RKO (cell line): Measurements from ENCODE around the gene ATRN.

Source experiments
- DNase-seq: peaks from one replicate; pipeline ENCODE4 v3.0.0-alpha.2; 2016; ENCODE audit warnings: low spot score

The ATRN gene

GRCh38 chr20:3677733-3678132, 206.9 kb downstream of the ATRN start:
- no peak for DNase-seq

- no peak for DNase-seq
Measured at GRCh38 chr20:3678198-3678597, 207.4 kb downstream of the ATRN start.

- no peak for DNase-seq
Measured at GRCh38 chr20:3678856-3679720, 208.3 kb downstream of the ATRN start.

- DNase-seq: no peak
Measured at GRCh38 chr20:3679749-3680700, 209.2 kb downstream of the ATRN start.

GRCh38 chr20:3680701-3681351, 210.0 kb downstream of the ATRN start:
- DNase-seq: no peak

- no peak for DNase-seq
Measured at GRCh38 chr20:3681352-3681930, 210.6 kb downstream of the ATRN start.

- DNase-seq: no peak
Measured at GRCh38 chr20:3681931-3682781, 211.3 kb downstream of the ATRN start, which contains the start of gene ADAM33. ADAM33 (minus strand) TSS chr20:3682010; CDS start chr20:3682004, 6 bp downstream.

GRCh38 chr20:3685341-3685740, 214.5 kb downstream of the ATRN start:
- DNase-seq: no peak

GRCh38 chr20:3686421-3686820, 215.6 kb downstream of the ATRN start:
- no peak for DNase-seq

GRCh38 chr20:3686867-3687321, 216.1 kb downstream of the ATRN start:
- no peak for DNase-seq

GRCh38 chr20:3687655-3688054, 216.8 kb downstream of the ATRN start:
- peak; percentile 60 for DNase-seq

GRCh38 chr20:3689978-3690377, 219.2 kb downstream of the ATRN start:
- DNase-seq: no peak

- no peak for DNase-seq
Measured at GRCh38 chr20:3690413-3690812, 219.6 kb downstream of the ATRN start.

GRCh38 chr20:3691306-3691705, 220.5 kb downstream of the ATRN start:
- DNase-seq: no peak

GRCh38 chr20:3691897-3692296, 221.1 kb downstream of the ATRN start:
- no peak for DNase-seq

- no peak for DNase-seq
Measured at GRCh38 chr20:3692706-3693294, 222.0 kb downstream of the ATRN start.

- no peak for DNase-seq
Measured at GRCh38 chr20:3693376-3693775, 222.6 kb downstream of the ATRN start.

- DNase-seq: no peak
Measured at GRCh38 chr20:3694864-3695263, 224.0 kb downstream of the ATRN start.

GRCh38 chr20:3696200-3696599, 225.4 kb downstream of the ATRN start:
- no peak for DNase-seq
